Activated CD4-positive, alpha-beta T cell treated with anti-CD3 and anti-CD28 coated beads, Interleukin-2, amount 50 U/mL, for 1 hour (primary cell): ENCODE measurements around the gene ABLIM2.
A peak's percentile ranks its signal among the peaks of the same experiment; 100 is the strongest.

Source experiments
- DNase-seq: peaks from one replicate; pipeline ENCODE4 v3.0.0-alpha.2; 2020

The ABLIM2 gene

DNA sequence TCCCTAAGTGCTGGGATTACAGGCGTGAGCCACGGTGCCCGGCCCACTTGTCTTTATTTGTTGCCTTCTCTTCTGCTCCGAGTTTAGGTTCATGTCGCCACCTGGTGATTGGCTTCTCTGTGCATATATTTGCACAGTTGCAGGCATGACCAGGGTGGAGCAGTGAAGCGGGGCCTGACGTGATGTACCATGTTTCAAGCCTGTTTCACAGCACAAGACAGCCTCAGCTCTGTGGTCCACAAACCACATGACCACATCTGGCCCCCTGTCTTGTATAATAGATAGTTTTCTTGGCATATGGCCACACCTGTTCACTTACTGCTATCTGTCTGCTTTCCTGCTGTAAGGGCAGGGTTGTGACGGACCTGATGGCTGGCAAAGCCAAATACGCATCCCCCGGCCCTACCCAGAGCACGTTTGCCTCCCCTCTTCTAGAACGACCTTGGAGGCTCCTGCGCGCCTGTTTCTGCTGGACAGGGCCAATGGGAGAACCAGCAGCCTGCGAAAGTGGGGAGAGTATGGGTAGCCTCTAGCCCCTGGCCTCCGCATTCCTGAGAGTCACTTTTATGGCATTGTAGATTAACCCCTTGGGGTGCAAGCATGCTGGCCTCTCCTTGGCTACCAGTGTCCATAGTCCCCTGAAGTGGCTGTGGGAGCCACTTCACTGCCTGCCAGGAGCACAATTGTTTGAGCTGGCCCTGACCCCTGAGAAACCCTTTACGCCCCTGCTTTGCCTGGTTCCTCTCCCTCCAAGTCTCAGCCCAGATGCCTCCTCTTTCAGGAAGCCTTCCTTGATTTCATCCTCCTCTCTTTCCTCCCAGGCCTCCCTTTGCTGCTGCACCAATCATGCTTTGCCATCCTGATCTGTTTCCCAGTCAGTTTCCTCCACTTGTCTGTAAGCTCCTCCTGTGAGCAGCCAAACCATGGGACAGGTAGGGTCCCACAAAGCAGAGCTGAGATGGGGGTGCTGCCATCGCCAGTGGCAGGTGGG is 34.4 kb upstream of the ABLIM2 start:
- peak; percentile 18 for DNase-seq

DNA sequence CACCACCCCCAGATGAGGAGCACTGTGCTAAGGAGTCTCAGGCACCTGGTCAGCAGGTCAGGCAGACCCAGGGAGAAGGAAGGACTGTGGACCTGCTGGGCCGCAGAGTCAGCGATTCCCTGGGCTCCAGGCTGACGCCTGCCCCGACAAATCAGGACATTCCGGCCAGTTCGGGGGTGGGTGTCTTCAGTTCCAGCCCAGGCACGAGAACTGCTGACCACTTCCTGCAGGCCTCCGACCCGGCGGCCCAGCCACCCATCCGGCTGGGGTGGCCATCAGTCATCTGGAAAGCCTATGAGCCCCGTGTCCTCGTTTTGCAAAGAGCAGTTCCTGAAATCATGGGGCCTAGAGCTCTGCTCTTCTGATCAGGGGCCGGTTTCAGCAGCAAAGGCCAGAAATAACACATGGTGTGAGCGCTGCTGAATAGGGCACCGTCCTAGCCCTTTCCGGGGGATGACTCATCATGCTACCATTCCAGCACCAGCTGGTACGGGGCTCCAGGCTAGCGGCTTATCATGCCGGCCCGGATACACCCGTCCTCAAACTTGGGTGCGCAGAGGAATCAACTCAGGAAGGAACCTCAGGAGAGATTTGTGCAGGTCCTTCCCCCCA is 32.6 kb upstream of the ABLIM2 start:
- DNase-seq = no peak

DNA sequence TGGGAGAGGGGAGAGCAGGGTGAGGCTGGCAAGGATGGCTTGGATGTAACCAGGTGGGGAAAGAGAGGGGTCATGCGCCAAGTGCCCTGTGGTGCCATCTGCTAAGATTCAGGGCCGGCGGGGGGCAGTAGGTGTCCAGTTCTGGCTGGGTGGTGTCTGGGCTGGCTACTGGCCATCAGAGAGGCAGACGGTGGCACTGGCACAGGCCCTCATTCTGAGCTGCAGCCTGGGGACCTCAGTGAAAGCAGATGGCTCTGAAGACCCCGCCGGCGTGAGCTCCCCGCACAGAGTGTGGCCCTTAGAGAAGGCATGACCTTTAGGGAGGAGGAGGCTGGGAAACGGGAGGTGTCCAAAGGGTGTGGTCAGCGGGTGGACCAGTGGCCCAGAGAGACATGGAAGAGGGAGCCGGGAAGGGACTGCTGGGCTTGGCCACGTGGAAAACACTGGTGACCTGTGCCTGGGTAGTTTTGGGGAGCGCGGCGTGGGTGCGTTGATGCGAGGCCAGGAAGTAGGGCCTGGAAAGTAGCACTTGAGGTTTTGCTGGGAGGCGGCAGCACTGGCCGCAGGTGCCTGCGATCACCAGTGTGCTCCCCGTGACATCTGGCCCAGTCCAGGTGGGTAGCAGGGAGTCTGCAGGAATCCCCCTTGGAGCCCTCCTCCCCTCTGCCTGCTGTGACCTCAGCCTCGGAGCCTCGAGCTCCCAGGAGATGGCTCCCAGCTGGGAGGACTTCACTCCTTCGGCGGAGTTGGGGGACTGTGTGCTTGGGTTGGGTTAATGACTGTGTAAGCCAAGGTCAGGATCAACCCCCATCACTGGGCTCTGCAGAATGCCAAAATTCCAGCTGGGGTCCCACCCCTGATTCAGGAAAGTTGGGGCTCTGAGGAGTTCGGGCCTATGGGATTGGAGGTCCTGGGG is 31.2 kb upstream of the ABLIM2 start:
- no peak for DNase-seq

DNA sequence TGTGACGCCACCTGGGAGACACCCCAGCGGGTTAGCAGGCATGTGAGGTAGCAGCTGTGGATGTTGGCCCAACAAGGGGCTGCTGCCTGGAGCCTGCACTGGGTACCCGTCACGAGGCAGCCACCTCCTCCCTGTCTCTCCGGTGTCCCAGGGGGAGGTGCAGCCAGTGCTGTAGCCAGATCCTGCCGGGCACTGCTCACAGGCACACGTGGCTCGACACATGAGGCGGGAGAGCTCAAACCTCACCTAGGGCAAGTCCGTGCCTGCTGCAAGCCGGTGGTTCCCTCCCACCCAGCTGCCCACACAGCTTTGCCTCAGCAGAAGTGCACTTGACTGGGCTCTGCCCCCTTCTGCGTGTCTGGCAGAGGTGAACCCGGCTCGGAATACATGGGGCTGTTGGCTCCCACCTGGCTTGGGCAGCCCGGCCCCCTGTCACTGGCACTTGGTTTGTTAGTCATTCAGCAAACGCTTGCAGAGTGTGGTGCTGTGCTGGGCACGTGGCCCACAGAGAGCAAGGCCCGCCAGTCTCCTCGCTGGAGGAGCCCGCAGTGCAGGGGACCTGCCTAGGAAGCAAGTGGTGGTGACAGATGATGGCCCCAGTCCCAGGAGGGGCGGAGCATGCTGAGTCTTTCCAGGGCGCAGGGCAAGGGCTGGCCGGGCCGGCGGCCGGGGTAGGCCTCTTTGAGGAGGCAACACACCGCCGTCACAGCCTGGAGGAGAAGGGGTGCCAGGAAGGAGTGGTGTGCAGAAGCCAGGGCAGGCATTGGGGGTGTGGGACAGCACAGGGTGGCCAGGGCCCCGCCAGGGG is 30.3 kb upstream of the ABLIM2 start:
- no peak for DNase-seq

DNA sequence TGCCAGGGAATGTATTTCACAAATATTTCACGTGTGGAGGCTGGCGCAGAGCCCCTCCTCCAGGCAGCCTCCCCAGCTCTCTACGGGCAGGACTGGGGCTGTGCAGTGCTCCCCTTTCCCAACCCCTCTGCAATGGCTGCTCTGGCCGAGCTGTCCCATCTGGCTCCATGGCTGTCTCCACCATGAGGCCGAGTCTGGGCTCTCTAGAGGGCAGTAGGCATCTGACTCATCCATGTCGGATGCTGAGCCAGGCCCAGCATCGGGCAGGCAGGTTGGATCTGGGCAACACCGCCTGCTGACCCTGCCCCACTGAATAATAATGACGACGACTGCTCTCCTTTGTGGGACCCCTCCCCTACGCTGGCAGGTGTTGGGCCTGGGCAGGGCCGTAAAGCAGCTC is 29.5 kb upstream of the ABLIM2 start:
- DNase-seq = no peak

DNA sequence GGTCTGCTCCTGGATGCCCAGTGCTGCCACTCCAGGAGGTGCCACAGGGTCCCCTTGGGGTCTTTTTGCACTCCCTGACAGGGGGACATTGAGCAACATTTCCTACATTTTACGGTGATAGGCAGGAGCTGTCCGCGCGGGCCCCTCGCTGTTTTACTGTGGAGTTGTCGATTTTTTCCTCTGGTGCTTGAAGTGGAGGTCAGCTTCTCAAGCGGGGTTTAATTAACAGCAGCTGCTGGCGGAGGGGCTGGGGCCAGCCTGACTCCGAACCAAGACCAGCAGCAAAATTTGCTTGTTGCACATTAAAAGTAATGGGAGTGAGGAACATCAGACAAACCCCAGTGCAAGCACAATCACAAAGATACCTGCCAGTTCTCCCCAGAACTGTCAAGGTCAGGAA is 27.3 kb upstream of the ABLIM2 start:
- no peak for DNase-seq

DNA sequence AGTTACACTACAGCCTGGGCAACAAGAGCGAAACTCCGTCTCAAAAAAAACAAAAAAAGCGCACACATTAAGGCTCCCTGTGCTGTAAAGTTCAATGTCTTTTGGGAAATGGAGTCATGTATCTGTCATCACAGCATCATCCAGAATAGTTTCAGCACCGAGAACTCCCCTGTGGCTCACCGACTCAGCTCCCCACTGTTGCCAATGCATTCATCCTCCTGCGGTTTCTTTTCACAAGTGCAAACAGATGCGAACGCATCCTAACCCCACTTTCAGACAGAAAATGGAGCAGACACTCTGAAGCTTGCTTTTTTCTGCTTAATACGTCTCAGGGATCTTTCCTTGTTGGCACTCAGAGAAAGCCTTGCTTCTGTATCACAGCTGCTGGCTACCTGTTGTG is 26.7 kb upstream of the ABLIM2 start:
- no peak for DNase-seq

DNA sequence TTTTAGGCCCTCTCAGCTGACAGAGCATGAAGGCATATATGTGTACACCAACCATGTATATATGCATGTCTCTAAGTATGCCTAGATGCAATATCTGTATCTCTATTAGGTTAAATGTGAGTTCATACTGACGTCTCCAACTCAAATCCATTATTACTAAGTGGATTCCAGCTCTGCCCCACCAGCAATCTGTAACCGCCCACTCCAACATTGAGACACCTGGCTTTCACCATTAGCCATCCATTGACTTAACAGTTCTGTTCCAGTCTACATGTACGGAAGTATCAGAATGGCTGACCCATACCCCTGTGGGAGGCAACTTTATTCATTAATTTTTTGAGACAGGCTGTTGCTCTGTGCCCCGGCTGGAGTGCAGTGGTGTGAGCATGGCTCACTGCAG is 25.4 kb upstream of the ABLIM2 start:
- DNase-seq = no peak

DNA sequence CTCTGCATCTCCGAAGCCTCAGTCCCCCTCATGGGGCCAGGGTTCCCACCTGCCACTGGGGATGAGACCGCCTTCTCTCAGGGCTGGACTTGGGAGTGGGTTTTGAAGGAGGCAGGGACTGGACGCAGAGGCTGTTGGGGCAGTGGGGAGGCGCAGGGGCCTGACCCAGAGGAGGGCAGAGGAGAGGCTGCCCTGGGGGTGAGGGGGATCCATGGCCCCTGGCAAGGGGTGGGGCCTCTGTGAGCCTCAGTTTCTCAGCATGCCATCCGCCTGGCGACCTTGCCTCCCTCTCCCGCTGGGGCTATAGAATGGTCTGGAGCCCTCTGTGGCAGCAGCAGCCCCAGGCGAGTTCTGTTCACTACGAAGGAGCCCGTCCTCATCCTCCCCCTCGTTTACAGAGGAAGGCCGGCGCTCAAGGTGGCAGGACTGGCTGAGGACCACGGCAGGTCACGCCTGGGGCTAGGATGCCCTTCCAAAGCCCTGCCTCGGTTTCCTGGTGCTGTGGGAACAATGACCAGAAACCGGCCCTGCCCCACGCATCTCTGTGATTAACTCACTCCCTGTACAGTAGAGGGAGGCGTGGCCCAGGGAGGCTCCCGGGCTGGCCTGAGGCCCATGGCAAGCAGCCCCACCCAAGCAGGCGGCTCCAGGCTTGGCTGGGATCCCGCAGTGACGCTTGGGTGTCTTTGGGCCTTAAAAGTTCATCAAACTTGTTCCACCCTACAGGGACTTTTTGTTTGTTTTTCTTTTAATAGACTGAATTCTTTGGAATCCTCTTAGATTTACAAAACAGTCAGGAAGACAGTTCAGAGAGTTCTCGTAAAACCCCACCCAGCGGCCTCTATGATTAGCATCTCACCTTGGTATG is 24.5 kb upstream of the ABLIM2 start:
- DNase-seq = no peak

DNA sequence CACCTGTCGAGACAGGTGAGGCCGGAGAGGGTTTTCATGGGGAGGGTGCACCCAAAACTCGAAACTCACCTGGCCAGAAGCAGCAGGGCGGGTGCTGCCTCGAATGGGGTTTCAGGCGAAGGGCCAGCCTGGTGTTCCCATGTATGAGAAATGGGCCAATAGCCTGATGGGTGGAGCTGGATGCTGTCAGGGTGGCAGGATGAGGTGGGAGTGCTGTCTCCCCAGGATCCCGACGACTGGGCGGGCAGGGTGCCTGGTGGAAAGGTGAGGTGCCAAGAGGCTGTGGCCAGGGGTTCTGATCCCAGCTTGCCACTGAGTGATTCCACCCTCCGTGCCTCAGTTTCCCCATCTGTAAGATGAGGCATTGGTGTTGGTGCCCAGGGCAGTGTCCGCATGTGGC is 23.7 kb upstream of the ABLIM2 start:
- no peak for DNase-seq

DNA sequence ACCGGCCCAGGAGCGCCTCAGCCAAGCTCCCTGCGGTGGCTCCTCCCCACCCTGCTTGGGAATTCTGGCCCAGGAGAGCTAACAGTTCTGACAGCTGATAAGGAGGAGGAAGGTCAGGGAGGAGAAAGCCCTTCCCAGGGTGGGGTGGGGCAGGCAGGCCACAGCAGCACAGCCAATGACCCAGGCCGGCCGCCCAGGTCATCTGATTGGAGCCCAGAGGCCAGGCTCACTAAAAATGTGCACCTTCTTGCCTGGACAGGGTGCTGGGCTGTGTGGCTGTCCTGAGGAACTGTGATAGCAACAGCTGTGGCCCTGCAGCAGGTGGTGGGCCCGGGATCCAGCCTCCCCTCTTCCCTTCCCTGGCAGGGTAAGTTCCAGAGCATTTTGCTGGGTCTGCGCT is 23.2 kb upstream of the ABLIM2 start:
- DNase-seq = no peak

DNA sequence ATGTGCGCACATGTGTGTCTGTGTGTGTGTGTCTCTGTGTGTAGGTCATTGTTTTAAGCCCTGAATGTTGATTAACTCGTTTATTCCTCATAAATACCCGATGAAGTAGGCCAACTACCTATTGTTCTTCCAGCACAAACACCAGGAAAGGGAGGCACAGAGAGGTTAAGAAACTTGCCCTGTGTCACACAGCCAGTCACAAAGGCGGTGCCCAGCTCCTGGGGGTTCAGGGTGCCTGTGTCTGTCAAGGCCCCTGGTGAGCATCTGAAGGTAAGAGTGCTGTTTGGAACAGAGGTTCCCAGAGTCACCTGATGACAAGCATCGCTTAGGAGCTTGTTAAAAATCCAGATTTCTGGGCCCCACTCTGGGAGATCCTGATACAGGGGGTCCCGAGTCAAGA is 22.5 kb upstream of the ABLIM2 start:
- DNase-seq = no peak

DNA sequence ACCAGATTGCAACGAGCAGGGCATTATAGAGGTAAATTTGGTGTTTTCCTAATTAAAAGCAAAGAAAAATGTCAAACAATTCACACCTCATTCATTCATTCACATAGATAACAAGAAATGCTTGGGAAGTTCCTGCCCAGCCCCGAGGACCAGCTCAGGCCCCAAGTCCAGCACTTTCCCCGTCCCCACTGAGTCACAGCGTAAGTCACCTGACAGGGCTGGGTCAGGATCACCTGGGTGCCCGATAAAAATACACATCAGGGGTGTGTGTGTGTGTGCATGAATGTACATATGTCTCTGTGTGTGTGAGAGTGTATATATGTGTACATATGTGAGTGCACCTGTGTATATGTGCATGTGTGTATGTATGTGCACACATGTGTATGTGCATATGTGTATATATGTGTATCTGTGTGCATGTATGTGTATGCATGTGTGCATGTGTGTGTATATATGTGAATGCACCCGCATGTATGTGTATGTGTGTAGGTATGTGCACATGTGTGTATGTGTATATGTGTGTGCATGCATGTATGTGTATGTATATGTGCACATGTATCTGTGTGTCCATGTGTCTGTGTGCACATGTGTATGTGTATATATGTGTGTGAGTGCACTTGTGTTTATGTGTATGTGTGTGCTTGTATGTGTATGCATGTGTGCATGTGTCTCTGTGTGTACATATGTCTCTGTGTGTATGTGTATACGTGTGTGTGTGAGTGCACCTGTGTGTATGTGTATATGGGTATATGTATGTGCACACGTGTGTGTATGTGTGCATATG is 21.9 kb upstream of the ABLIM2 start:
- DNase-seq = no peak

DNA sequence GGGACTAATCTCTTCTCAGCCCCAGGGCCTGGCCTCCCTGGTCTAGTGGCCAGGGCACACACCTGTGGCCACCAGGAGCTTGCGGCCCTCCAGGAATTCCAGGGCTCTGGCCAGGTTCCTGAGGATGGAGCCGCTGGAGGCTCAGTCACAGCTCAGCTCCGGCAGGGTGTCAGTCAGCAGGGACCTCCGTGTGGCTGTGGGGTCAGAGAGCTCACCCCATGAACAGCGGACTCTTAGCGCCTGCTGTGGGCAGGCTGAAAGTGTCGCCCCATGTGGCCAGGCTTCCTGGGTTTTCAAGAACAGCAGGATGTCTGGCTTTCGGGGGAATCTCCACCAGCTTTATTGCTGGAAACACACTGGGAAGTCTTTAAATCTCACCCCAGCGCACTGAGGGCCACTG is 21.2 kb upstream of the ABLIM2 start:
- DNase-seq = no peak

DNA sequence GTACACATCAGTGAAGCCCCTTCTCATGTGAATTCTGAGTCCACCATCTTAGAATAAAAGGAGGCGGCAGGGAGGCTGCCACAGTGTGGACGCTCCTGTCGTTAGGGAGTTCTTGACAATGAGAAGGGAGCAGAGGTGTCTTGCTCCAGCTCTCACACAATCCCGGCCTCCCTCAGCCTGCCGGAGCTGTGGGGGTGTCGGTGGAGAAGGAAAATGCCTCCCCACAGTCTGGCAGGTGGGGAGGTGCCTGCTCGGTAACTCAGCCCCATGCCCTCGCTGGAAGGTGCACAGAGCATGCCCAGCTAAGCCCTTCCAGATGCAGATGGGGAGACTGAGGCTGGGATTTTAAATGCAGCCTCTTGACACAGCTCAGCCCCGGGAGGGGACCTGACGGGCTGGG is 20.5 kb upstream of the ABLIM2 start:
- DNase-seq = no peak

DNA sequence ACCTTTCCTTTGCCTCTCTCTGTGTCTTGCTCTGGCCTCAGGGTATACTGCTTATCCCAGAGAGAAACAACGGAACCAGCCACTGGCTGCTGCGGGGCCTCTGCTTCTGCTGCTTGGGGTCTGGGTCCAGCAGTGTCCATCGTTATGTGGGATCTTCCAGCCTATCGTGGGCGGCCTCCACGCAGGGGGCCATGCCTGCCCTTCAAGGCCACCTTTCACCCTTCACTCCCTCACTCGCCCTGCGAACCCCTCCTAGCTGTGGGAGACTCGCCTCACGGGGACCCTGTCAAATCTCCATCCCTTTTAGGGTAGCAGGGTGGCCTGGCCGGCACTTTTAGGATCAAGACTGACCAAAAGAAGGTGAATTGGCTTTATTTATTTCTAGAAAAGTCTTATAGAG is 19.3 kb upstream of the ABLIM2 start:
- no peak for DNase-seq

DNA sequence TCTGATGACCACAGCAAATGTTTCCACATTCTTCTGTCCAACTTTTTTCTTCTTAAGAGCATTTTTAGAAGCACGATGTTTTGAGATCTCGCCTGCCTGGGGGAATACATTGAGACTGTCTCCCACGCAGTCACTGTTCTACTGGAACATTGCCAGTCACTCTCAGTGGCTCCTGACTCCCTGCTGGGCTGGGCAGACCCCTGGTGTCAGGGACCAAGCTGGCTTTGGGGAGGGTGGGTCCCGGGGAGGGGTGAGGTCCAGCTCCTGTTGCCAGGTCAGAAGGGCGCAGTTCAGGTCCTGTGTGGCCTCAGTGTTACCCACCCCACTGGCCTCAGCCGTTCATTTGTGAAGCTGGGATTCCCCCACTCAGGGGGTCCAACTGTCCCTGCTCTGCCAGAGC is 18.9 kb upstream of the ABLIM2 start:
- no peak for DNase-seq

DNA sequence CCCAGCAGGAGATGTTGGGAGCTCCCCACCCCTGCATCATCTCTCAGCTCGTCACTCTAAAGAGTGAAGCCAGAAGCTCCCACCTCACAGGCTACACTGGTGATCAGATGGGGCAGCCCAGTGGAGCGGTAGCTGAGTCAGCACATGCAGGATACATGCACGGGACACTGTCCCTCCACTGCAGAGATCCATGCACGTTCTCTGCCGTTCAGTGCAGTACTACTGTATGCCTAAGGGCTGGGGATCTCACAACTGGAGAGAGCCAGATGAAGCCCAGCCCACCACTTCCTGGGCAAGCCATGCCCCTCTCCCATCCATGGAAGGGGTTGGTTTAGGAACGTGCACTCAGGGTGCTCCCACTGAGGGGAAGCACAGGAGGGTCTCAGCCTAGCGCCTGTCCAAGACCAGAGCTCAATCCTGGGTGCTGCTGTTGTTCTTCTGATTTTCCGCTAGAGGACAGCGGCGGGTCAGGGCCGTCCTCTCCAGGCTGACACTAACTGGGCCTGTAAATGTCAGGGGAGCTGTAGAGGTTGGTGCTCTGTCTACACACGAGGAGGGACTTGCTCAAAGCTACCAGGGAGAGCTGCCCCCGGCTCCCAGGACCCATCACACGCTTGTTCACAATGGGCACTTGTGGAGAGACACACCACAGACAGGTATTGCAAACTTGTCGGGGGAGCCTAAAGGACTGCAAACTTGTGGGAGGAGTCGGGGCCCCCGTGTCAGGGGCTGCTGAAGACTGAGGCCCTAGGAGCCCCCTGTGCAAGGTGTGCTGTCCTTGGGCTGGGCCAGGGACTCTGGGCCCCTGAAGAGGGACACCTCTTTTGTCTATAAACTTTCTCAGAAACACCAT is 18.2 kb upstream of the ABLIM2 start:
- peak; percentile 38 for DNase-seq

DNA sequence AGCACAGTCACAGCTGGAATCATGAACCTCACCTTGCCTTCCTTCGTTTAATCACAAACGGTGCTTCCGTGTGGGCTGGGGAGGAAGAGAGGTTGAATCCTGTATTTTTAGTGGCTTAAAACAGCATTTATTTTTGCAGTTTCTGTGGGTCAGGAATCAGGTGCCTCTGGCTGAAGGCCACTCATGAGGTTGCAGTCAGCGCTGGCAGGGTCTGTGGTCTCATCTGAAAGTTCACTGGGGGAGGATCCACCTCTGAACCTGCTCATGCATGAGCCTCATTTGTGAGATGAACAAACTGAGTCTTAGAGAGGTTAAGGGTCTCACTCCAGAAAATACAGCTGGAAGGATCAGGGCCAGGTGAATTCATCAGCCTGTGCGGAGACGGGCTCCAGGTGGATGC is 17.1 kb upstream of the ABLIM2 start:
- DNase-seq = no peak

DNA sequence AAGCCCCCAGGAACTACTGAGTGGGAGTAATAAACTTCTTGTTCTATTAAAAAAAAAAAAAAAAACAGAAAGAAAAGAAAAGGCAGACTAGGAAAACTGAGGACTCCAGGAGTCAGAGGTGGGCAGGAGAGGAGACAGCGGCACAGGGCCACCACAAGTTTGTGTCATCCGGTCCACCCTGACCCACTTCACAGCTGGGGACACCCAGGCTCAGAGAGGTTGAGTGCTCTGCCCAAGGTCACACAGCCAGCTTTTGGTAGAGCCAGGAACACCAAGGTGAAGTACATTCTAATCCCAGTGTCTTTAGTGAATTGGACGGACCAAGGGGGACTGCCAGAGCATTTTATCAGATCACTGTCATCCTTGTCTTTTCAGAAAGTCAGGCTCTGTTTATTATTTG is 16.4 kb upstream of the ABLIM2 start:
- no peak for DNase-seq
